Liver (tissue), 9 donors: Measurements from ENCODE around the gene DOCK1. TPM values are rescaled to one million over a fixed set of nuclear protein-coding genes. Genes with fewer than 3 reads are reported as not detected.

Experiments
- DNase-seq: peaks from one replicate; pipeline ENCODE4 v3.0.0-alpha.2; 2017; ENCODE audit warnings: low spot score
- H3K27ac ChIP-seq, 2 donors: one replicate each; pipeline ENCODE4 v1.7.0; 2013; ENCODE audit warnings: inconsistent platforms in 2 of 2, low read length in 2 of 2, control low read depth in 1 of 2, low read depth in 1 of 2, mild to moderate bottlenecking in 1 of 2
- H3K27me3 ChIP-seq, 4 donors: one replicate each; pipeline versions ENCODE4 v1.6.1 to v1.7.0; 2013; ENCODE audit warnings: low read length in 3 of 4, inconsistent platforms in 1 of 4, mild to moderate bottlenecking in 1 of 4, moderate library complexity in 1 of 4; ENCODE audit not compliant: control insufficient read depth in 4 of 4, insufficient read depth in 4 of 4
- H3K36me3 ChIP-seq, 4 donors: one replicate each; pipeline versions ENCODE4 v1.6.1 to v1.7.0; 2013; ENCODE audit warnings: low read length in 3 of 4, mild to moderate bottlenecking in 3 of 4, low read depth in 1 of 4, moderate library complexity in 1 of 4; ENCODE audit not compliant: control insufficient read depth in 4 of 4, insufficient read depth in 3 of 4
- H3K4me1 ChIP-seq, 4 donors: one replicate each; pipeline versions ENCODE4 v1.6.1 to v1.7.0; 2013; ENCODE audit warnings: low read length in 3 of 4, mild to moderate bottlenecking in 3 of 4, moderate library complexity in 1 of 4; ENCODE audit not compliant: control insufficient read depth in 4 of 4, insufficient read depth in 4 of 4
- H3K4me3 ChIP-seq, 3 donors: one replicate each; pipeline versions ENCODE4 v1.6.1 to v1.7.0; 2013; ENCODE audit warnings: low read length in 3 of 3, control low read depth in 1 of 3, low read depth in 1 of 3, mild to moderate bottlenecking in 1 of 3
- H3K9ac ChIP-seq, 2 donors: one replicate each; pipeline ENCODE4 v1.7.0; 2013; ENCODE audit warnings: low read length in 2 of 2, mild to moderate bottlenecking in 2 of 2, moderate library complexity in 2 of 2, control low read depth in 1 of 2, low read depth in 1 of 2
- H3K9me3 ChIP-seq, 4 donors: one replicate each; pipeline versions ENCODE4 v1.6.1 to v1.7.0; 2013; ENCODE audit warnings: low read length in 3 of 4; ENCODE audit not compliant: control insufficient read depth in 4 of 4
- EGR1 ChIP-seq, 2 donors: IDR thresholded peaks; 2 replicates each; pipeline ENCODE4 v1.6.1; 2016 to 2018; ENCODE audit warnings: antibody characterized with exemption in 2 of 2, low read depth in 2 of 2
- FOXA1 ChIP-seq: IDR thresholded peaks from 2 replicates; pipeline ENCODE4 v1.6.1; 2016; ENCODE audit warnings: antibody characterized with exemption
- FOXA2 ChIP-seq: IDR thresholded peaks from 2 replicates; pipeline ENCODE4 v1.6.1; 2016; ENCODE audit warnings: antibody characterized with exemption
- GABPA ChIP-seq, 2 donors: IDR thresholded peaks in 1 of 2; conservative IDR thresholded peaks in 1 of 2; 2 replicates each; pipeline ENCODE4 v1.6.1; 2016; ENCODE audit warnings: antibody characterized with exemption in 2 of 2, mild to moderate bottlenecking in 1 of 2, moderate library complexity in 1 of 2
- HNF4A ChIP-seq, 2 donors: conservative IDR thresholded peaks; 2 replicates each; pipeline ENCODE4 v1.6.1; 2016; ENCODE audit warnings: antibody characterized with exemption in 2 of 2, mild to moderate bottlenecking in 2 of 2
- HNF4G ChIP-seq: IDR thresholded peaks from 2 replicates; pipeline ENCODE4 v1.6.1; 2016; ENCODE audit warnings: antibody characterized with exemption
- JUND ChIP-seq, 2 donors: IDR thresholded peaks; 2 replicates each; pipeline ENCODE4 v1.6.1; 2016; ENCODE audit warnings: antibody characterized with exemption in 2 of 2
- NR2F2 ChIP-seq: IDR thresholded peaks from 2 replicates; pipeline ENCODE4 v1.6.1; 2016; ENCODE audit warnings: antibody characterized with exemption
- RAD21 ChIP-seq, 2 donors: IDR thresholded peaks; 2 replicates each; pipeline ENCODE4 v1.6.1; 2016; ENCODE audit warnings: antibody characterized with exemption in 2 of 2, mild to moderate bottlenecking in 2 of 2
- RXRA ChIP-seq, 2 donors: IDR thresholded peaks; 2 replicates each; pipeline ENCODE4 v1.6.1; 2017 to 2018; ENCODE audit warnings: antibody characterized with exemption in 2 of 2, mild to moderate bottlenecking in 1 of 2
- TAF1 ChIP-seq: conservative IDR thresholded peaks from 2 replicates; pipeline ENCODE4 v1.6.1; 2016; ENCODE audit warnings: antibody characterized with exemption, mild to moderate bottlenecking
- YY1 ChIP-seq: IDR thresholded peaks from 2 replicates; pipeline ENCODE4 v1.6.1; 2016; ENCODE audit warnings: antibody characterized with exemption, mild to moderate bottlenecking
- WGBS: extraction: QIAGEN DNeasy Blood & Tissue Kit; methylation state at CpG from one replicate; pipeline ENCODE4 v1.1.7; 2013; 5-methylcytosine and 5-hydroxymethylcytosine counted together
- polyA plus RNA-seq, 2 donors: library from polyadenylated mRNA; stranded (reverse) in 1 of 2; unstranded in 1 of 2; fragments of 200-250 nt in 1 of 2; fragments of >200 nt in 1 of 2; fragmentation: Nextera tagmentation in 1 of 2; extraction: Ambion mirVana in 1 of 2; gene quantifications; one replicate each; pipeline versions ENCODE4 v1.2.1 to v1.2.3, GENCODE V29; 2013 to 2015
- total RNA-seq, 2 donors: library from RNA; depleted of rRNA; stranded (reverse); fragments of >200 nt; gene quantifications; one replicate each; pipeline ENCODE4 v1.2.3, GENCODE V29; 2014
- TF ChIP-seq, protein P1 (sequence below): fragments of 150-350 bp; IDR thresholded peaks from 2 replicates; pipeline ENCODE4 v1.5.1; 2017; ENCODE audit warnings: improper control_type of control experiment, low read depth, low read length; ENCODE audit not compliant: missing input control
- TF ChIP-seq, protein P2 (sequence below): IDR thresholded peaks from 2 replicates; pipeline ENCODE4 v1.6.1; 2016; ENCODE audit warnings: antibody characterized with exemption
- TF ChIP-seq, protein P3 (sequence below): IDR thresholded peaks from 2 replicates; pipeline ENCODE4 v1.6.1; 2016; ENCODE audit warnings: antibody characterized with exemption, mild to moderate bottlenecking
- TF ChIP-seq, protein P4 (sequence below): IDR thresholded peaks from 2 replicates; pipeline ENCODE4 v1.6.1; 2016; ENCODE audit warnings: antibody characterized with exemption
- donor health status: healthy.
- donor health status: healthy.
- donor health status: healthy.
- donor health status: healthy.
- donor health status: healthy.

Gene DOCK1
- total and polyA plus RNA-seq, 4 donors: 3.8 to 28.8 (median 9.1) TPM

DNA sequence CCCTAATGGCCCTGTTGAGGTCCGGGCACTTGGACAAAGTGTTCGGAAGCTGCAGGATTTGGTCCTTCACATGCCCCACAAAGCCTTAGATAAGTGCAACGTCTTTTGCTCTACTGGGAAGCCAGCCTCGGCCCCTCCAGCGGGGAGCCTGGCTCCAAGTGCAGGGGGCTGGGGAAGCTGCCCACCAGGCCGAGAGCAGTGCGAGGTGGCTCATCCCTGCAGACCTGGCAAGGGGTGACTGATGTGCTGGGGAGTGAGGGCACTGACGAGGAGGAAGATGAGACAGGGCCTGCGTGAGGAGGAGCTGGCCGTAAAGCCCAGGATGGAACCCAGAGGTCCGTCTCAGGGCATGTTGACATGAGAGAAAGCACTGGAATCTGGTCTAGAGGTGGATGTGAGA lies 508.1 kb downstream of the DOCK1 start:
- H3K27ac ChIP-seq: no peak overlapping the region
- WGBS: 96% methylated on average over 11 of the region's 11 CpGs
- H3K36me3 ChIP-seq: peaks cover 0 to 3% (median 0%) of the 10 kb centered on the region in 4 donors
- H3K4me3 ChIP-seq: no peak overlapping the region
- H3K9ac ChIP-seq: no peak overlapping the region
- H3K4me1 ChIP-seq: no peaks in the 10 kb centered on the region
- no peaks in the 10 kb centered on the region for H3K9me3 ChIP-seq
- TF ChIP-seq, protein P1, sequence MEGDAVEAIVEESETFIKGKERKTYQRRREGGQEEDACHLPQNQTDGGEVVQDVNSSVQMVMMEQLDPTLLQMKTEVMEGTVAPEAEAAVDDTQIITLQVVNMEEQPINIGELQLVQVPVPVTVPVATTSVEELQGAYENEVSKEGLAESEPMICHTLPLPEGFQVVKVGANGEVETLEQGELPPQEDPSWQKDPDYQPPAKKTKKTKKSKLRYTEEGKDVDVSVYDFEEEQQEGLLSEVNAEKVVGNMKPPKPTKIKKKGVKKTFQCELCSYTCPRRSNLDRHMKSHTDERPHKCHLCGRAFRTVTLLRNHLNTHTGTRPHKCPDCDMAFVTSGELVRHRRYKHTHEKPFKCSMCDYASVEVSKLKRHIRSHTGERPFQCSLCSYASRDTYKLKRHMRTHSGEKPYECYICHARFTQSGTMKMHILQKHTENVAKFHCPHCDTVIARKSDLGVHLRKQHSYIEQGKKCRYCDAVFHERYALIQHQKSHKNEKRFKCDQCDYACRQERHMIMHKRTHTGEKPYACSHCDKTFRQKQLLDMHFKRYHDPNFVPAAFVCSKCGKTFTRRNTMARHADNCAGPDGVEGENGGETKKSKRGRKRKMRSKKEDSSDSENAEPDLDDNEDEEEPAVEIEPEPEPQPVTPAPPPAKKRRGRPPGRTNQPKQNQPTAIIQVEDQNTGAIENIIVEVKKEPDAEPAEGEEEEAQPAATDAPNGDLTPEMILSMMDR: no peak
- TF ChIP-seq, protein P2, sequence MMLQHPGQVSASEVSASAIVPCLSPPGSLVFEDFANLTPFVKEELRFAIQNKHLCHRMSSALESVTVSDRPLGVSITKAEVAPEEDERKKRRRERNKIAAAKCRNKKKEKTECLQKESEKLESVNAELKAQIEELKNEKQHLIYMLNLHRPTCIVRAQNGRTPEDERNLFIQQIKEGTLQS: no peak
- TF ChIP-seq RXRA (IDR thresholded peaks at IDR 0.05) (no peak), TAF1 (no peak), HNF4G (no peak), EGR1 (IDR thresholded peaks at IDR 0.05; ENCODE audit: low read depth in 2 of 2) (no peak), NR2F2 (no peak), FOXA1 (no peak), FOXA2 (no peak), HNF4A (conservative IDR thresholded peaks at IDR 0.05) (no peak)
- TF ChIP-seq, protein P3, sequence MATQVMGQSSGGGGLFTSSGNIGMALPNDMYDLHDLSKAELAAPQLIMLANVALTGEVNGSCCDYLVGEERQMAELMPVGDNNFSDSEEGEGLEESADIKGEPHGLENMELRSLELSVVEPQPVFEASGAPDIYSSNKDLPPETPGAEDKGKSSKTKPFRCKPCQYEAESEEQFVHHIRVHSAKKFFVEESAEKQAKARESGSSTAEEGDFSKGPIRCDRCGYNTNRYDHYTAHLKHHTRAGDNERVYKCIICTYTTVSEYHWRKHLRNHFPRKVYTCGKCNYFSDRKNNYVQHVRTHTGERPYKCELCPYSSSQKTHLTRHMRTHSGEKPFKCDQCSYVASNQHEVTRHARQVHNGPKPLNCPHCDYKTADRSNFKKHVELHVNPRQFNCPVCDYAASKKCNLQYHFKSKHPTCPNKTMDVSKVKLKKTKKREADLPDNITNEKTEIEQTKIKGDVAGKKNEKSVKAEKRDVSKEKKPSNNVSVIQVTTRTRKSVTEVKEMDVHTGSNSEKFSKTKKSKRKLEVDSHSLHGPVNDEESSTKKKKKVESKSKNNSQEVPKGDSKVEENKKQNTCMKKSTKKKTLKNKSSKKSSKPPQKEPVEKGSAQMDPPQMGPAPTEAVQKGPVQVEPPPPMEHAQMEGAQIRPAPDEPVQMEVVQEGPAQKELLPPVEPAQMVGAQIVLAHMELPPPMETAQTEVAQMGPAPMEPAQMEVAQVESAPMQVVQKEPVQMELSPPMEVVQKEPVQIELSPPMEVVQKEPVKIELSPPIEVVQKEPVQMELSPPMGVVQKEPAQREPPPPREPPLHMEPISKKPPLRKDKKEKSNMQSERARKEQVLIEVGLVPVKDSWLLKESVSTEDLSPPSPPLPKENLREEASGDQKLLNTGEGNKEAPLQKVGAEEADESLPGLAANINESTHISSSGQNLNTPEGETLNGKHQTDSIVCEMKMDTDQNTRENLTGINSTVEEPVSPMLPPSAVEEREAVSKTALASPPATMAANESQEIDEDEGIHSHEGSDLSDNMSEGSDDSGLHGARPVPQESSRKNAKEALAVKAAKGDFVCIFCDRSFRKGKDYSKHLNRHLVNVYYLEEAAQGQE: no peak
- no peak for DNase-seq
- H3K27me3 ChIP-seq: no peaks in the 10 kb centered on the region

DNA sequence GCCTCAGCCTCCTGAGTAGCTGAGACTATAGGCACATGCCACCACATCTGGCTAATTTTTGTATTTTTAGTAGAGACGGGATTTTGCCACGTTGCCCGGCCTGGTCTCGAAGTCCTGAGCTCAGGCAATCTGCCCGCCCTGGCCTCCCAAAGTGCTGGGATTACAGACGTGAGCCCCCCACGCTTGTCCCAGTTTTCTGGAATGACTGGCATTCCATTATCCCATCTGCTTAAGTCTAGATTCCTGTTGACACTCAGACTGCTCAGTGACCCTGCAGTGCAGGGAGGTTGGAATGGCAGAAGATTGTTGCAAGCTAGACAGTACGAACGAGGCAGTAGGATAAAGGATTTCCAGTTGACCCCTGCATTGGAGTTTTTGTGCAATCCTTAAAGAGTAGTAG lies 508.8 kb downstream of the DOCK1 start:
- Histone ChIP-seq H3K4me1 (no peaks in the 10 kb centered on the region), H3K9me3 (no peaks in the 10 kb centered on the region), H3K36me3 (peaks cover 0 to 7% (median 0%) of the 10 kb centered on the region in 4 donors), H3K9ac (no peak overlapping the region), H3K27ac (no peak overlapping the region), H3K27me3 (no peaks in the 10 kb centered on the region), H3K4me3 (no peak overlapping the region)
- TF ChIP-seq GABPA (IDR thresholded peaks at IDR 0.05 in 1 of 2, conservative IDR thresholded peaks at IDR 0.05 in 1 of 2): no peak
- no peak for TF ChIP-seq HNF4G
- TF ChIP-seq YY1: no peak
- no peak for TF ChIP-seq NR2F2
- TF ChIP-seq EGR1 (IDR thresholded peaks at IDR 0.05; ENCODE audit: low read depth in 2 of 2): no peak
- no peak for DNase-seq
- WGBS: 95% methylated on average over 9 of the region's 9 CpGs

DNA sequence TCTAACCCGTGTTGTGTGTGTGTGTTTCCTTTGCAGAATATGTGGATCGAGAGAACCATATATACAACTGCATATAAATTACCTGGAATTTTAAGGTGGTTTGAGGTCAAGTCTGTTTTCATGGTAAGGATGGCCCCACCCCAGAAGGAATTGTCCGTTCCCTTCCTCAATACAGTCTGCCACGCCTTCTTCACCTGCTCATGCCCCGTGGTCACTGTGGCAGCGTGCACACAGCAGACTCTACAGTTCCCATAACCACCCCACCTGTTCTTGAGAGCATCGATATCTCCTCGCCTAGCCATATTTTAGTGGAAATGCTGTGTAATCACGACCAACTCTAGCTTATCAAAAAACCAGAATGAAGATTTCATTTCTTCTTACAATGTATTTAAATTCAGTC lies 509.9 kb downstream of the DOCK1 start:
- Histone ChIP-seq H3K4me1 (no peaks in the 10 kb centered on the region), H3K36me3 (peaks cover 0 to 18% (median 3%) of the 10 kb centered on the region in 4 donors), H3K27ac (no peak overlapping the region), H3K9ac (no peak overlapping the region), H3K27me3 (no peaks in the 10 kb centered on the region), H3K9me3 (no peaks in the 10 kb centered on the region), H3K4me3 (no peak overlapping the region)
- DNase-seq: no peak
- WGBS: 92% methylated on average over 9 of the region's 9 CpGs
- TF ChIP-seq RAD21 (IDR thresholded peaks at IDR 0.05) (no peak), JUND (IDR thresholded peaks at IDR 0.05) (no peak), FOXA1 (no peak), RXRA (IDR thresholded peaks at IDR 0.05) (no peak), NR2F2 (no peak), YY1 (no peak), GABPA (IDR thresholded peaks at IDR 0.05 in 1 of 2, conservative IDR thresholded peaks at IDR 0.05 in 1 of 2) (no peak)
- TF ChIP-seq, protein P2: no peak
- TF ChIP-seq, protein P4, sequence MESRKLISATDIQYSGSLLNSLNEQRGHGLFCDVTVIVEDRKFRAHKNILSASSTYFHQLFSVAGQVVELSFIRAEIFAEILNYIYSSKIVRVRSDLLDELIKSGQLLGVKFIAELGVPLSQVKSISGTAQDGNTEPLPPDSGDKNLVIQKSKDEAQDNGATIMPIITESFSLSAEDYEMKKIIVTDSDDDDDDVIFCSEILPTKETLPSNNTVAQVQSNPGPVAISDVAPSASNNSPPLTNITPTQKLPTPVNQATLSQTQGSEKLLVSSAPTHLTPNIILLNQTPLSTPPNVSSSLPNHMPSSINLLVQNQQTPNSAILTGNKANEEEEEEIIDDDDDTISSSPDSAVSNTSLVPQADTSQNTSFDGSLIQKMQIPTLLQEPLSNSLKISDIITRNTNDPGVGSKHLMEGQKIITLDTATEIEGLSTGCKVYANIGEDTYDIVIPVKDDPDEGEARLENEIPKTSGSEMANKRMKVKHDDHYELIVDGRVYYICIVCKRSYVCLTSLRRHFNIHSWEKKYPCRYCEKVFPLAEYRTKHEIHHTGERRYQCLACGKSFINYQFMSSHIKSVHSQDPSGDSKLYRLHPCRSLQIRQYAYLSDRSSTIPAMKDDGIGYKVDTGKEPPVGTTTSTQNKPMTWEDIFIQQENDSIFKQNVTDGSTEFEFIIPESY: no peak
- TF ChIP-seq, protein P3: no peak
